Colon (tissue), 2 donors: ENCODE results near the gene IGFLR1.
"Not testable (repeated sequence)": the region's sequence is repeated elsewhere in the genome, so short reads cannot be mapped to it uniquely, and the experiment has no call there.

Experiments
- FAIRE-seq: peaks from 2 replicates; lab custom pipeline; 2012; peaks lifted over from hg19 to GRCh38; lab: Jason Lieb, UNC
- donor health status: control.
- donor health status: control.

The IGFLR1 gene

GRCh38 chr19:35704218-35704617, 38.0 kb downstream of the IGFLR1 start, which contains the start of gene ZBTB32:
Gene ZBTB32, plus strand, starts transcription at chr19:35704558. Its CDS starts 10,069 bp downstream, at chr19:35714627.
- FAIRE-seq: no peak

- no peak for FAIRE-seq
Measured at GRCh38 chr19:35703343-35703742, 38.9 kb downstream of the IGFLR1 start.

GRCh38 chr19:35702223-35703012, 39.8 kb downstream of the IGFLR1 start:
- FAIRE-seq: no peak

GRCh38 chr19:35696835-35697234, 45.4 kb downstream of the IGFLR1 start:
- FAIRE-seq: no peak

GRCh38 chr19:35695895-35696422, 46.3 kb downstream of the IGFLR1 start:
- FAIRE-seq: no peak

GRCh38 chr19:35693835-35694599, 48.2 kb downstream of the IGFLR1 start:
- FAIRE-seq: no peak

GRCh38 chr19:35693422-35693821, 48.8 kb downstream of the IGFLR1 start:
- no peak for FAIRE-seq

- no peak for FAIRE-seq
Measured at GRCh38 chr19:35692010-35692409, 50.2 kb downstream of the IGFLR1 start.

- FAIRE-seq: not testable (repeated sequence)
Measured at GRCh38 chr19:35691106-35691505, 51.1 kb downstream of the IGFLR1 start.

- FAIRE-seq: no peak
Measured at GRCh38 chr19:35689836-35690235, 52.4 kb downstream of the IGFLR1 start.
